Measurements from ENCODE around the gene TIMD4.
"Not testable (repeated sequence)": the region's sequence is repeated elsewhere in the genome, so short reads cannot be mapped to it uniquely, and the experiment has no call there.

The TIMD4 gene

GRCh38 chr5:156949424-156949823 is 13.6 kb downstream of the TIMD4 start:
- H3K4me3 ChIP-seq (ENCODE audit: low read depth, low read length): no peak overlapping the region
- DNase-seq (ENCODE audit: low read depth, low spot score): no peak
- ChIA-PET CTCF (interaction anchor here (0.9 kb wide), 1 partner anchor 15 kb away, joined by 3 read pairs; no protein-coding TSS in a partner anchor), POLR2A (no interaction called here)
- TF ChIP-seq CTCF (IDR thresholded peaks at IDR 0.05; ENCODE audit: insufficient read depth, low read length, missing control alignments): no peak

GRCh38 chr5:156947925-156948324 is 15.1 kb downstream of the TIMD4 start:
- no peak for TF ChIP-seq CTCF (IDR thresholded peaks at IDR 0.05; ENCODE audit: insufficient read depth, low read length, missing control alignments)
- CTCF ChIA-PET: no interaction called here
- POLR2A ChIA-PET: no interaction called here

GRCh38 chr5:156942064-156942463 is 21.0 kb downstream of the TIMD4 start:
- TF ChIP-seq CTCF (IDR thresholded peaks at IDR 0.05; ENCODE audit: insufficient read depth, low read length, missing control alignments): no peak
- ChIA-PET POLR2A (no interaction called here), CTCF (no interaction called here)
- no peak for DNase-seq (ENCODE audit: low read depth, low spot score)
- no peak overlapping the region for H3K4me3 ChIP-seq (ENCODE audit: low read depth, low read length)

More at GRCh38 chr5:156947925-156948324, 15.1 kb downstream of the TIMD4 start:
- no peak overlapping the region for H3K4me3 ChIP-seq (ENCODE audit: low read depth, low read length)
- DNase-seq (ENCODE audit: low read depth, low spot score): no peak

- CTCF ChIA-PET; DNase-seq (ENCODE audit: low read depth, low spot score); H3K4me3 ChIP-seq (ENCODE audit: low read depth, low read length); POLR2A ChIA-PET: not testable (repeated sequence)
Measured at GRCh38 chr5:156940462-156940861, 22.6 kb downstream of the TIMD4 start.

GRCh38 chr5:156936972-156937371 is 26.1 kb downstream of the TIMD4 start:
- DNase-seq (ENCODE audit: low read depth, low spot score): no peak
- ChIA-PET POLR2A (no interaction called here), CTCF (no interaction called here)
- TF ChIP-seq CTCF (IDR thresholded peaks at IDR 0.05; ENCODE audit: insufficient read depth, low read length, missing control alignments): no peak
- no peak overlapping the region for H3K4me3 ChIP-seq (ENCODE audit: low read depth, low read length)

GRCh38 chr5:156934450-156935211 is 28.4 kb downstream of the TIMD4 start:
- ChIA-PET POLR2A (no interaction called here), CTCF (interaction anchor here (1.0 kb wide), 1 partner anchor 15 kb away, joined by 3 read pairs; no protein-coding TSS in a partner anchor)
- peak; percentile 18 for TF ChIP-seq CTCF (IDR thresholded peaks at IDR 0.05; ENCODE audit: insufficient read depth, low read length, missing control alignments)
- no peak for DNase-seq (ENCODE audit: low read depth, low spot score)
- no peak overlapping the region for H3K4me3 ChIP-seq (ENCODE audit: low read depth, low read length)

All from AG04449 (cell line).